ENCODE data around the gene PKLR.

- no peak for TF ChIP-seq CTCF (IDR thresholded peaks at IDR 0.05; ENCODE audit: low read depth, low read length, poor library complexity, severe bottlenecking)
- TF ChIP-seq EZH2phosphoT487 (IDR thresholded peaks at IDR 0.05; ENCODE audit: borderline replicate concordance, low read length), result no peak
Observed at GRCh38 chr1:155313261-155313660, 12.0 kb upstream of the PKLR start.

Measured in DOHH2 (cell line).